SK-N-SH (cell line): ENCODE results near the gene PCDHA2. TPM values are rescaled to one million over a fixed set of nuclear protein-coding genes. Genes with fewer than 3 reads are reported as not detected.
"Not testable (repeated sequence)": the region's sequence is repeated elsewhere in the genome, so short reads cannot be mapped to it uniquely, and the experiment has no call there.

Experiments
- CTCF ChIA-PET: fragments of 300-600, 350-600 bp; formaldehyde crosslinking; extraction: SDS; loops from one replicate; lab custom pipeline; 2021; lab: Yijun Ruan, JAX
- POLR2A ChIA-PET: fragments of 350-600 bp; sonication (Branson Sonifier 250); formaldehyde crosslinking; extraction: SDS; loops from one replicate; lab custom pipeline; 2020; ENCODE audit warnings: antibody characterized with exemption, inconsistent platforms; lab: Yijun Ruan, JAX
- DNase-seq: peaks from one replicate; pipeline ENCODE4 v3.0.0; 2012
- H2AFZ ChIP-seq: fragments of 200-600 bp; sonication (generic); 2 replicates; pipeline ENCODE4 v1.8.1; 2016; ENCODE audit warnings: antibody characterized with exemption, mild to moderate bottlenecking, low read depth
- H3F3A ChIP-seq: fragments of 200-600 bp; sonication (generic); replicated peaks from 2 replicates; pipeline ENCODE3; 2016; ENCODE audit warnings: antibody characterized with exemption, mild to moderate bottlenecking; ENCODE audit not compliant: insufficient read depth
- H3K27ac ChIP-seq, 2 experiments: fragments of 200-500 bp in 1 of 2; fragments of 200-600 bp in 1 of 2; sonication (Bioruptor generic) in 1 of 2; sonication (generic), shearing (Covaris generic) in 1 of 2; 2 replicates each; pipeline versions ENCODE4 v1.5.1 to v1.6.1; 2014 to 2016; ENCODE audit warnings: low read depth in 2 of 2, inconsistent platforms in 1 of 2, low read length in 1 of 2, mild to moderate bottlenecking in 1 of 2, mixed read lengths in 1 of 2
- H3K27me3 ChIP-seq: fragments of 200-600 bp; sonication (generic), shearing (Covaris generic); 2 replicates; pipeline ENCODE4 v1.6.1; 2016; ENCODE audit warnings: mixed run types; ENCODE audit not compliant: insufficient read depth
- H3K36me3 ChIP-seq, 2 experiments: fragments of 200-500 bp in 1 of 2; fragments of 200-600 bp in 1 of 2; sonication (Bioruptor generic) in 1 of 2; sonication (generic) in 1 of 2; replicated peaks in 1 of 2; 2 replicates each; pipeline versions ENCODE3 to v1.5.1; 2014 to 2016; ENCODE audit warnings: low read length in 1 of 2, mild to moderate bottlenecking in 1 of 2; ENCODE audit not compliant: insufficient read depth in 2 of 2, control insufficient read depth in 1 of 2
- H3K4me1 ChIP-seq, 2 experiments: fragments of 200-500 bp in 1 of 2; fragments of 200-600 bp in 1 of 2; sonication (Bioruptor generic) in 1 of 2; sonication (generic), shearing (Covaris generic) in 1 of 2; 2 replicates each; pipeline versions ENCODE4 v1.5.1 to v1.6.1; 2014 to 2016; ENCODE audit warnings: low read depth in 1 of 2, low read length in 1 of 2, mixed run types in 1 of 2; ENCODE audit not compliant: insufficient read depth in 2 of 2, control insufficient read depth in 1 of 2
- H3K4me2 ChIP-seq: fragments of 200-600 bp; sonication (generic), shearing (Covaris generic); 2 replicates; pipeline ENCODE4 v1.6.1; 2017; ENCODE audit warnings: mixed run types
- H3K4me3 ChIP-seq, 2 experiments: fragments of 200-500 bp in 1 of 2; fragments of 200-600 bp in 1 of 2; sonication (Bioruptor generic) in 1 of 2; sonication (generic), shearing (Covaris generic) in 1 of 2; 2 replicates each; pipeline versions ENCODE4 v1.5.1 to v1.8.1; 2014 to 2016; ENCODE audit warnings: low read depth in 2 of 2, inconsistent platforms in 1 of 2, low read length in 1 of 2, mild to moderate bottlenecking in 1 of 2, mixed read lengths in 1 of 2, moderate library complexity in 1 of 2
- H3K79me2 ChIP-seq: fragments of 200-600 bp; sonication (generic); 2 replicates; pipeline ENCODE4 v1.8.1; 2017; ENCODE audit warnings: mild to moderate bottlenecking; ENCODE audit not compliant: insufficient read depth
- H3K9ac ChIP-seq: fragments of 200-600 bp; sonication (generic); 2 replicates; pipeline ENCODE4 v1.6.1; 2017; ENCODE audit warnings: mixed run types
- H3K9me2 ChIP-seq: fragments of 200-600 bp; sonication (generic); 2 replicates; pipeline ENCODE4 v1.6.1; 2017; ENCODE audit warnings: mixed run types
- H3K9me3 ChIP-seq: fragments of 200-600 bp; sonication (generic); 2 replicates; pipeline ENCODE4 v1.6.1; 2017; ENCODE audit warnings: mixed run types, mild to moderate bottlenecking, moderate library complexity
- H4K20me1 ChIP-seq: fragments of 200-600 bp; sonication (generic); 2 replicates; pipeline ENCODE4 v1.6.1; 2017; ENCODE audit warnings: mild to moderate bottlenecking, mixed run types; ENCODE audit not compliant: insufficient read depth
- EZH2phosphoT487 ChIP-seq: fragments of 200-600 bp; sonication (generic); IDR thresholded peaks from 2 replicates; pipeline ENCODE4 v1.6.1; 2017; ENCODE audit warnings: low read depth, mixed run types, mild to moderate bottlenecking, antibody characterized with exemption, moderate library complexity, borderline replicate concordance
- FOSL2 ChIP-seq: IDR thresholded peaks from 2 replicates; pipeline ENCODE4 v1.4.0; 2012; ENCODE audit warnings: low read depth, mild to moderate bottlenecking, moderate library complexity, borderline replicate concordance
- FOXM1 ChIP-seq: IDR thresholded peaks from 2 replicates; pipeline ENCODE4 v1.4.0; 2012; ENCODE audit warnings: low read depth, mild to moderate bottlenecking
- GABPA ChIP-seq: IDR thresholded peaks from 2 replicates; pipeline ENCODE4 v1.4.0; 2012; ENCODE audit warnings: low read depth, mild to moderate bottlenecking
- GATA2 ChIP-seq: sonication (generic); formaldehyde crosslinking; IDR thresholded peaks from 2 replicates; pipeline ENCODE4 v1.5.0; 2020; ENCODE audit warnings: mild to moderate bottlenecking, missing genetic modification reagents
- WGBS: methylation state at CpG from one replicate; pipeline ENCODE4 v1.1.6; 2017; ENCODE audit warnings: low lambda C conversion rate; 5-methylcytosine and 5-hydroxymethylcytosine counted together
- polyA plus RNA-seq, 3 experiments: library from polyadenylated mRNA; depleted of rRNA; stranded (reverse); fragments of >200 nt; gene quantifications; 2 replicates each; pipeline ENCODE4 v1.2.3, GENCODE V29; 2012
- TF ChIP-seq, protein P1 (sequence below): IDR thresholded peaks from 2 replicates; pipeline ENCODE4 v1.6.1; 2012; ENCODE audit warnings: mild to moderate bottlenecking, low read depth, low read length, moderate library complexity
- TF ChIP-seq, protein P2 (sequence below): IDR thresholded peaks from 2 replicates; pipeline ENCODE4 v1.4.0; 2012; ENCODE audit warnings: low read depth

Gene PCDHA2
- polyA plus RNA-seq, 1 of the 3 experiments (the other 2 are of a cell fraction): not detected

DNA sequence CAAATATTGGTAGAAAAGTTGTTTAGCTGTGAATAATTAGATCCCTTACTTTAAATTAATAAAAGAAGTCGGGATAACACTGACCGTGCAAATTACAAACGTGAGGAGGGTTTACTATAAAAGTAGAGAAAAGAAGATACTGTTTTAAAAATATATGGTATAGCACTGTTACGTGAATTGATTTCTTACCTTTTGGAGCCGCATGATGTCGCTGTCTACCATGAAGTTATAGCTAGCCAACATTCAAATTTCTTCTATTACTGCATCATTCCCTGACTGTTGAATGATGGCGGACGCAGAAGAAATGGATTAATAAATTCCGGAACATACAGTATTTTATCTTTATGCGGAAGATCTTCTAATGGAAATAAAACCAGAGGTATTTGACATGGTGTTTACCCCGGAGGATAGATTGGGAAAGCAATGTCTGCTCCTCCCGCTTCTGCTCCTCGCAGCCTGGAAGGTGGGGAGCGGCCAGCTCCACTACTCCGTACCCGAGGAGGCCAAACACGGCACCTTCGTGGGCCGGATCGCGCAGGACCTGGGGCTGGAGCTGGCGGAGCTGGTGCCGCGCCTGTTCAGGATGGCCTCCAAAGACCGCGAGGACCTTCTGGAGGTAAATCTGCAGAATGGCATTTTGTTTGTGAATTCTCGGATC is 33.2 kb downstream of the PCDHA2 start, which contains the start of gene PCDHA6:
PCDHA6 (plus strand) TSS at position 257 of the 658 bp plus-strand sequence; CDS start at position 389, 132 bp downstream.
- WGBS: 75% methylated on average over 23 of the region's 27 CpGs
- Histone ChIP-seq H3K9me2 (no peaks in the 10 kb centered on the region), H3K4me3 (no peak within 1 kb of the TSS), H3F3A (no peaks in the 10 kb centered on the region), H3K4me2 (no peak within 1 kb of the TSS), H2AFZ (no peak within 1 kb of the TSS), H3K4me1 (no peaks in the 10 kb centered on the region), H3K27ac (no peak within 1 kb of the TSS), H4K20me1 (no peaks in the 10 kb centered on the region), H3K36me3 (no peaks in the 10 kb centered on the region), H3K9ac (no peak within 1 kb of the TSS), H3K9me3 (no peaks in the 10 kb centered on the region), H3K27me3 (no peaks in the 10 kb centered on the region), H3K79me2 (no peaks in the 10 kb centered on the region)
- TF ChIP-seq GATA2: no peak
- TF ChIP-seq, protein P1, sequence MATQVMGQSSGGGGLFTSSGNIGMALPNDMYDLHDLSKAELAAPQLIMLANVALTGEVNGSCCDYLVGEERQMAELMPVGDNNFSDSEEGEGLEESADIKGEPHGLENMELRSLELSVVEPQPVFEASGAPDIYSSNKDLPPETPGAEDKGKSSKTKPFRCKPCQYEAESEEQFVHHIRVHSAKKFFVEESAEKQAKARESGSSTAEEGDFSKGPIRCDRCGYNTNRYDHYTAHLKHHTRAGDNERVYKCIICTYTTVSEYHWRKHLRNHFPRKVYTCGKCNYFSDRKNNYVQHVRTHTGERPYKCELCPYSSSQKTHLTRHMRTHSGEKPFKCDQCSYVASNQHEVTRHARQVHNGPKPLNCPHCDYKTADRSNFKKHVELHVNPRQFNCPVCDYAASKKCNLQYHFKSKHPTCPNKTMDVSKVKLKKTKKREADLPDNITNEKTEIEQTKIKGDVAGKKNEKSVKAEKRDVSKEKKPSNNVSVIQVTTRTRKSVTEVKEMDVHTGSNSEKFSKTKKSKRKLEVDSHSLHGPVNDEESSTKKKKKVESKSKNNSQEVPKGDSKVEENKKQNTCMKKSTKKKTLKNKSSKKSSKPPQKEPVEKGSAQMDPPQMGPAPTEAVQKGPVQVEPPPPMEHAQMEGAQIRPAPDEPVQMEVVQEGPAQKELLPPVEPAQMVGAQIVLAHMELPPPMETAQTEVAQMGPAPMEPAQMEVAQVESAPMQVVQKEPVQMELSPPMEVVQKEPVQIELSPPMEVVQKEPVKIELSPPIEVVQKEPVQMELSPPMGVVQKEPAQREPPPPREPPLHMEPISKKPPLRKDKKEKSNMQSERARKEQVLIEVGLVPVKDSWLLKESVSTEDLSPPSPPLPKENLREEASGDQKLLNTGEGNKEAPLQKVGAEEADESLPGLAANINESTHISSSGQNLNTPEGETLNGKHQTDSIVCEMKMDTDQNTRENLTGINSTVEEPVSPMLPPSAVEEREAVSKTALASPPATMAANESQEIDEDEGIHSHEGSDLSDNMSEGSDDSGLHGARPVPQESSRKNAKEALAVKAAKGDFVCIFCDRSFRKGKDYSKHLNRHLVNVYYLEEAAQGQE: no peak
- TF ChIP-seq EZH2phosphoT487: no peak
- DNase-seq: no peak
- POLR2A ChIA-PET: no interaction called here
- CTCF ChIA-PET: interaction anchor here (0.6 to 1.8 kb wide), 4 partner anchors 14 to 215 kb away, joined by 3 to 8 read pairs (median 3); partner anchors contain the start of genes PCDHA4 and PCDHA8

DNA sequence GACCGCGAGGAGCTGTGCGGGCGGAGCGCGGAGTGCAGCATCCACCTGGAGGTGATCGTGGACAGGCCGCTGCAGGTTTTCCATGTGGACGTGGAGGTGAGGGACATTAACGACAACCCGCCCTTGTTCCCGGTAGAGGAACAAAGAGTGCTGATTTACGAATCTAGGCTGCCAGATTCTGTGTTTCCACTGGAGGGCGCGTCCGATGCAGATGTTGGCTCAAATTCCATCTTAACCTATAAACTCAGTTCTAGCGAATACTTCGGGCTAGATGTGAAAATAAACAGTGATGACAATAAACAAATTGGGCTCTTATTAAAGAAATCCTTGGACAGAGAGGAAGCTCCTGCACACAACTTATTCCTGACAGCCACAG is 33.7 kb downstream of the PCDHA2 start:
- WGBS: 83% methylated on average over 18 of the region's 18 CpGs
- H3K4me2 ChIP-seq: no peak overlapping the region
- no peaks in the 10 kb centered on the region for H3K79me2 ChIP-seq
- H3K9me2 ChIP-seq: no peaks in the 10 kb centered on the region
- no peak overlapping the region for H3K9ac ChIP-seq
- no peaks in the 10 kb centered on the region for H3K36me3 ChIP-seq
- no peak for DNase-seq
- no peaks in the 10 kb centered on the region for H3F3A ChIP-seq
- no peak overlapping the region for H2AFZ ChIP-seq
- CTCF ChIA-PET: interaction anchor here (1.8 kb wide), 1 partner anchor 212 kb away, joined by 8 read pairs; no protein-coding TSS in a partner anchor
- H4K20me1 ChIP-seq: no peaks in the 10 kb centered on the region
- H3K4me3 ChIP-seq: no peak overlapping the region
- no peaks in the 10 kb centered on the region for H3K4me1 ChIP-seq
- no peaks in the 10 kb centered on the region for H3K27me3 ChIP-seq
- H3K9me3 ChIP-seq: no peaks in the 10 kb centered on the region
- POLR2A ChIA-PET: no interaction called here
- no peak overlapping the region for H3K27ac ChIP-seq
- TF ChIP-seq GATA2: no peak
- no peak for TF ChIP-seq EZH2phosphoT487
- TF ChIP-seq, protein P2, sequence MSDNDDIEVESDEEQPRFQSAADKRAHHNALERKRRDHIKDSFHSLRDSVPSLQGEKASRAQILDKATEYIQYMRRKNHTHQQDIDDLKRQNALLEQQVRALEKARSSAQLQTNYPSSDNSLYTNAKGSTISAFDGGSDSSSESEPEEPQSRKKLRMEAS: no peak
- no peak for TF ChIP-seq GABPA
- no peak for TF ChIP-seq FOXM1
- no peak for TF ChIP-seq FOSL2

DNA sequence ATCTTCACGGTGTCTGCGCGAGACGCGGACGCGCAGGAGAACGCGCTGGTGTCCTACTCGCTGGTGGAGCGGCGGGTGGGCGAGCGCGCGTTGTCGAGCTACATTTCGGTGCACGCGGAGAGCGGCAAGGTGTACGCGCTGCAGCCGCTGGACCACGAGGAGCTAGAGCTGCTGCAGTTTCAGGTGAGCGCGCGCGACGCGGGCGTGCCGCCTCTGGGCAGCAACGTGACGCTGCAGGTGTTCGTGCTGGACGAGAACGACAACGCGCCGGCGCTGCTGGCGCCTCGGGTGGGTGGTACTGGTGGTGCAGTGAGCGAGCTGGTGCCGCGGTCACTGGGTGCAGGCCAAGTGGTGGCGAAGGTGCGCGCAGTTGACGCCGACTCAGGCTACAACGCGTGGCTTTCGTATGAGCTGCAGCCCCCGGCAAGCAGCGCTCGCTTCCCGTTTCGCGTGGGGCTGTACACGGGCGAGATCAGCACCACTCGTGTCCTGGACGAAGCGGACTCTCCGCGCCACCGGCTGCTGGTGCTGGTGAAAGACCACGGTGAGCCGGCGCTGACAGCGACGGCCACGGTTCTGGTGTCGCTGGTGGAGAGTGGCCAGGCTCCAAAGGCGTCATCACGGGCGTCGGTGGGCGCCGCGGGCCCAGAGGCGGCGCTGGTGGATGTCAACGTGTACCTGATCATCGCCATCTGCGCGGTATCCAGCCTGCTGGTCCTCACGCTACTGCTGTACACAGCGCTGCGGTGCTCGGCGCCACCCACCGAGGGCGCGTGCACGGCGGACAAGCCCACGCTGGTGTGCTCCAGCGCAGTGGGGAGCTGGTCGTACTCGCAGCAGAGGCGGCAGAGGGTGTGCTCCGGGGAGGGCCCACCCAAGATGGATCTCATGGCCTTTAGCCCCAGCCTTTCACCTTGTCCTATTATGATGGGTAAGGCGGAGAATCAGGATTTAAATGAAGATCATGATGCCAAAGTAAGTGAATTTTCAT is 35.2 kb downstream of the PCDHA2 start:
- POLR2A ChIA-PET: not testable (repeated sequence)
- CTCF ChIA-PET: interaction anchor here (1.4 kb wide), 1 partner anchor 12 kb away, joined by 5 read pairs; no protein-coding TSS in a partner anchor
- 89% methylated on average over 66 of the region's 106 CpGs for WGBS

More for the DNA sequence above, 35.2 kb downstream of the PCDHA2 start:
- not testable (repeated sequence) for H4K20me1 ChIP-seq, H3K9me2 ChIP-seq, H3K9me3 ChIP-seq, H3K79me2 ChIP-seq, H3F3A ChIP-seq, H2AFZ ChIP-seq, H3K4me1 ChIP-seq, H3K27me3 ChIP-seq, H3K36me3 ChIP-seq, H3K4me2 ChIP-seq, H3K4me3 ChIP-seq, DNase-seq, H3K27ac ChIP-seq, H3K9ac ChIP-seq
